Activated naive CD8-positive, alpha-beta T cell (primary cell): ENCODE results near the gene LDB3.
"Not testable (repeated sequence)": the region's sequence is repeated elsewhere in the genome, so short reads cannot be mapped to it uniquely, and the experiment has no call there.

Source experiments
- H3K27ac Mint-ChIP-seq: one replicate; pipeline ENCODE4 v1.8.0; 2021; ENCODE audit warnings: mixed read lengths
- H3K27me3 Mint-ChIP-seq: one replicate; pipeline ENCODE4 v1.8.0; 2021; ENCODE audit warnings: mixed read lengths
- H3K36me3 Mint-ChIP-seq: one replicate; pipeline ENCODE4 v1.8.0; 2021; ENCODE audit warnings: mixed read lengths
- H3K4me1 Mint-ChIP-seq: one replicate; pipeline ENCODE4 v1.8.0; 2021; ENCODE audit warnings: low read depth, mixed read lengths
- H3K4me3 Mint-ChIP-seq: one replicate; pipeline ENCODE4 v1.8.0; 2021; ENCODE audit warnings: mild to moderate bottlenecking, mixed read lengths
- H3K9me3 Mint-ChIP-seq: one replicate; pipeline ENCODE4 v1.8.0; 2021; ENCODE audit warnings: low read depth, mixed read lengths

LDB3 gene

DNA sequence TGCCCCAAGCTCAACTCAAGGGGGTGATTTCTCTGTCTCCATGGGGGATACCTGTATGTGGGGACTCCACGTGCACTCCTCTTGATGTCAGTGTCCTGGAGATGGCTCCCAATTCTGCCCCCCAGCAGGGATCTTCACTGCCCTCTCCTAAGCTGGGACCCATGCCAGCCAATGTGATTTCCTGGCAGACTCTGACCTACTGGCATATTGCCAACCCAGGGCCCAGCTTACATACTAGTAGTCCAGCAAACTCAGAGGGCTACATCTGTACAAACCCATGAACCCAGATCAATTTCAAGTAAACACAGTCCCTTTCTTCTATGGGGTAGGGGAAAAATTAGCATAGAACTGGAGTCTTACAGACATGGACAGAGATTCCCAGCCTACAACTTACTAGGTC is 61.9 kb downstream of the LDB3 start:
- no peaks in the 10 kb centered on the region for H3K9me3 Mint-ChIP-seq
- no peaks in the 10 kb centered on the region for H3K27me3 Mint-ChIP-seq
- no peaks in the 10 kb centered on the region for H3K4me1 Mint-ChIP-seq
- H3K36me3 Mint-ChIP-seq, result no peaks in the 10 kb centered on the region
- H3K4me3 Mint-ChIP-seq, result no peak overlapping the region
- no peak overlapping the region for H3K27ac Mint-ChIP-seq

DNA sequence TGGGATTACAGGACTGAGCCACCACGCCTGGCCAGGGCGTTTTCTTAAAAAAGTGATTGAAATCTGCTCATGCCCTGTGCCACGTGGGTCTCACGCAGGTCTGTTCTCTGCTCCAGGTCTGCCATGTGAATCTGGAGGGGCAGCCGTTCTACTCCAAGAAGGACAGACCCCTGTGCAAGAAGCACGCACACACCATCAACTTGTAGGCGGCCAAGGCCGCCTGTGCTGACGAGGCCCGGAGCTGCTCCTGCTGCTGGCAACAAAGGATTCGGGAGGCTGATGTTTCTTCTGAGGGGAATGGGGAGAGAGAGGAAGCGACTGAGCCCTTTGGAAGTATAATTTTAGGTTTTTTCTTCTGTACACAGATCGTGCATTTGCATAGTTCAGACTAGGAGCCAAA is 64.5 kb downstream of the LDB3 start:
- no peaks in the 10 kb centered on the region for H3K36me3 Mint-ChIP-seq
- H3K4me3 Mint-ChIP-seq, result no peak overlapping the region
- no peak overlapping the region for H3K27ac Mint-ChIP-seq
- no peaks in the 10 kb centered on the region for H3K9me3 Mint-ChIP-seq
- H3K27me3 Mint-ChIP-seq, result no peaks in the 10 kb centered on the region
- H3K4me1 Mint-ChIP-seq, result no peaks in the 10 kb centered on the region

DNA sequence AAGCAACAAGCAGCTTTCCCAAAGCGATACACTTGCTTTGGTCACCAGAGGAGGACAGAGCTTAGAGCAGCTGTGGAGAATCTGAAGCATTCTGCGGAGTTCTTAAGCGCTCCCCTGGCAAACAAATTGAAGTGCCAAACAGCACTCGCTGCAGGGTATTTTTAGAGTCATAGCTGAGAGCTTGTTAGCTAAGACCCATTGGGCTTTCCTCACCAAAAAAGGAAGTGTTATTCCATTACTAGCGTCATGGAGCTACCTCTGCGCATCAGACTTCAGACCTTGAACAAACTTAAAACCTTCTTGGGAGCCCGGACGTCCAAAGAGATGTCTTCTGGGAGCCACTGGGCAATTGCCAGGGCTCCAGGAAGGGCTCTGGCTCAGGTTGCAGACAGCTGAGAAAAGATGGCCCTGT is 65.0 kb downstream of the LDB3 start:
- no peaks in the 10 kb centered on the region for H3K9me3 Mint-ChIP-seq
- peaks cover 2% of the 10 kb centered on the region for H3K36me3 Mint-ChIP-seq
- H3K27me3 Mint-ChIP-seq, result no peaks in the 10 kb centered on the region
- no peak overlapping the region for H3K27ac Mint-ChIP-seq
- no peak overlapping the region for H3K4me3 Mint-ChIP-seq
- no peaks in the 10 kb centered on the region for H3K4me1 Mint-ChIP-seq

- H3K27me3 Mint-ChIP-seq, result no peaks in the 10 kb centered on the region
- H3K4me1 Mint-ChIP-seq, result no peaks in the 10 kb centered on the region
- H3K36me3 Mint-ChIP-seq, result peaks cover 2% of the 10 kb centered on the region
- no peaks in the 10 kb centered on the region for H3K9me3 Mint-ChIP-seq
- no peak overlapping the region for H3K27ac Mint-ChIP-seq
- H3K4me3 Mint-ChIP-seq, result no peak overlapping the region
These were observed 66.1 kb downstream of the LDB3 start for GRCh38 chr10:86734207-86734988.

GRCh38 chr10:86735278-86735677 is 67.0 kb downstream of the LDB3 start:
- not testable (repeated sequence) for H3K4me1 Mint-ChIP-seq, H3K27me3 Mint-ChIP-seq, H3K27ac Mint-ChIP-seq, H3K9me3 Mint-ChIP-seq, H3K36me3 Mint-ChIP-seq, H3K4me3 Mint-ChIP-seq

DNA sequence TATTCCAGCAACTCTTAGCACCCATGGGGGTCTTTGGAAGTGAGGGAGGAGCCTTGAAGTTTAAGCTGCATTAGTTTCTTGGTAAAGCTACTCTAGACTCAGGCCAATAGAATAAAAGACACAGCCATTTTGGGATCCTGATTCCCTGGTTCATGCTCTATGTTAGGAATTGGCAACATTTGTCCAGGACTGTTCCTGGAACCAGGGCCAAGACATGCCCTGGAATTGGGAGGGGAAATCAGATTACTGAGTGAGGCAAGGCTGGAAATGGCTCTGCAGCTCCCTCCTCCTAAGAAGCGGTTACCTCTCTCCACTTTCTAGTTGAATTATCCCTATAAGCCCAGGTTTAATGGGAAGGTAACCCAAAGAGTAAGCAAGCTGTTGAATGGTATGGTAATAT is 73.9 kb downstream of the LDB3 start:
- Mint-ChIP-seq H3K4me3 (no peak overlapping the region), H3K36me3 (peaks cover 2% of the 10 kb centered on the region), H3K9me3 (no peaks in the 10 kb centered on the region), H3K4me1 (no peaks in the 10 kb centered on the region), H3K27me3 (no peaks in the 10 kb centered on the region), H3K27ac (no peak overlapping the region)

GRCh38 chr10:86744067-86744725 is 75.9 kb downstream of the LDB3 start:
- H3K36me3 Mint-ChIP-seq, result no peaks in the 10 kb centered on the region
- H3K27me3 Mint-ChIP-seq, result no peaks in the 10 kb centered on the region
- no peak overlapping the region for H3K27ac Mint-ChIP-seq
- no peaks in the 10 kb centered on the region for H3K4me1 Mint-ChIP-seq
- no peaks in the 10 kb centered on the region for H3K9me3 Mint-ChIP-seq
- H3K4me3 Mint-ChIP-seq, result no peak overlapping the region

GRCh38 chr10:86747796-86748581 is 79.7 kb downstream of the LDB3 start:
- Mint-ChIP-seq H3K36me3 (no peaks in the 10 kb centered on the region), H3K9me3 (no peaks in the 10 kb centered on the region), H3K27ac (no peak overlapping the region), H3K4me1 (no peaks in the 10 kb centered on the region), H3K27me3 (no peaks in the 10 kb centered on the region), H3K4me3 (no peak overlapping the region)

DNA sequence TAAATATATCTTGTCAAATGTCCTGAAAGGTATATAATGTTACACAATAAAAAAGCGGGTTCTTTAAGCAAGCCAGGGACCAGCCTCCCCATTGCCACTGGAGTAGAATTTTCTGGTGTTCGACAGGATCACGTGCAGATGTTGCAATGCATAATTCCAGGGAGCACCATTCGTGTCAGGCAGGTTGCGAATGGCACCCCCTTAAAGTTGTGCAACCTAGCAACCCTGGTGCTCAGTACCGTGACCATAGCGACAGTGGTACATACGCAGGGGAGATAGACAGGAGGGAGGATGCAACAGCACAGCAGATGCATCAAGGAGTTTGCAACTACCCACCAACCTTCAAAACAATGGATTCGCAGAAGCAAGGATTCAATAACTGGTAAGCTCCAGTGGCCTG is 81.5 kb downstream of the LDB3 start:
- no peaks in the 10 kb centered on the region for H3K27me3 Mint-ChIP-seq
- no peak overlapping the region for H3K4me3 Mint-ChIP-seq
- H3K4me1 Mint-ChIP-seq, result peaks cover under 1% of the 10 kb centered on the region
- H3K36me3 Mint-ChIP-seq, result no peaks in the 10 kb centered on the region
- no peaks in the 10 kb centered on the region for H3K9me3 Mint-ChIP-seq
- no peak overlapping the region for H3K27ac Mint-ChIP-seq

GRCh38 chr10:86751477-86751876 is 83.2 kb downstream of the LDB3 start:
- H3K9me3 Mint-ChIP-seq, result no peaks in the 10 kb centered on the region
- peaks cover 6% of the 10 kb centered on the region for H3K4me1 Mint-ChIP-seq
- no peaks in the 10 kb centered on the region for H3K27me3 Mint-ChIP-seq
- no peak overlapping the region for H3K4me3 Mint-ChIP-seq
- H3K27ac Mint-ChIP-seq, result no peak overlapping the region
- H3K36me3 Mint-ChIP-seq, result no peaks in the 10 kb centered on the region

GRCh38 chr10:86752311-86752710 is 84.0 kb downstream of the LDB3 start:
- Mint-ChIP-seq H3K27me3 (peaks cover under 1% of the 10 kb centered on the region), H3K27ac (no peak overlapping the region), H3K9me3 (no peaks in the 10 kb centered on the region), H3K4me1 (peaks cover 7% of the 10 kb centered on the region), H3K4me3 (no peak overlapping the region), H3K36me3 (no peaks in the 10 kb centered on the region)

DNA sequence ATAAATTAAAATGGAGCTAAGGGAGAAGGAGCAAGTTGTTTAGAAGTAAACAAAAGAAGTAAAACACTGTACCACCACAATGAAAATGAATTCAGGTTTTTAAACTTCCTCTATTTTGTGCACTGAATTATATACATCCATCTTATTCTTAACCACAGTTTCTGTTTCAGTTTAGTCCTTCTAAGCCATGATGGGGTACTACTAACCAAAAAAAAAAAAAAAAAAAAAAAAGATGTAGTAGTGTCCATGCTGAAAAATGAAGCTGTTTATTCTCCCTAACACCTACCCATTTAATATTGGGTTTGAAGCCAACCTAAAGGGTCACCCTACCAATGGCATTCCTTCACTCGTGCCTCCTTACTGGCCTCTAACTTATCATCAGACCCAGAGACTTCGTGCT is 84.7 kb downstream of the LDB3 start:
- H3K27me3 Mint-ChIP-seq, result peaks cover 5% of the 10 kb centered on the region
- peaks cover 13% of the 10 kb centered on the region for H3K4me1 Mint-ChIP-seq
- no peak overlapping the region for H3K27ac Mint-ChIP-seq
- H3K36me3 Mint-ChIP-seq, result no peaks in the 10 kb centered on the region
- H3K9me3 Mint-ChIP-seq, result no peaks in the 10 kb centered on the region
- H3K4me3 Mint-ChIP-seq, result no peak overlapping the region

- no peaks in the 10 kb centered on the region for H3K36me3 Mint-ChIP-seq
- H3K4me3 Mint-ChIP-seq, result peak overlapping the region; percentile 2
- H3K27ac Mint-ChIP-seq, result no peak overlapping the region
- peaks cover 21% of the 10 kb centered on the region for H3K4me1 Mint-ChIP-seq
- H3K27me3 Mint-ChIP-seq, result peaks cover 11% of the 10 kb centered on the region
- no peaks in the 10 kb centered on the region for H3K9me3 Mint-ChIP-seq
These were observed 85.5 kb downstream of the LDB3 start for GRCh38 chr10:86753638-86754434.

DNA sequence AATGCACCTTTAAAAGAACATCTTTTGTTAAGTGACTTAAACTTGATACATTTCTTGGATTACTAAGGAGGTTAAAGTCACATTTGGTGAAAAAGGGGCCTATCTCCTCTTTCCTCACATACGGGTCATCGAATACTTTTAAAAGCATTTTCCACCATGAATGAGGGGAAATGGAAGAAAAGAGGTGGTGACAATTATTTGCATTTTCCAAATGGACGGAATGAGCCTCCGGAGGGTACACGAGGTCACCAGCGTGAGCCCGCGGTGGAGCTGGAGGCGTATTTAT is 87.1 kb downstream of the LDB3 start:
- peaks cover 21% of the 10 kb centered on the region for H3K27me3 Mint-ChIP-seq

More for the DNA sequence above, 87.1 kb downstream of the LDB3 start:
- H3K4me3 Mint-ChIP-seq, result peak overlapping the region; percentile 88
- peaks cover 28% of the 10 kb centered on the region for H3K4me1 Mint-ChIP-seq
- H3K27ac Mint-ChIP-seq, result no peak overlapping the region
- H3K36me3 Mint-ChIP-seq, result no peaks in the 10 kb centered on the region
- no peaks in the 10 kb centered on the region for H3K9me3 Mint-ChIP-seq
